ENCODE results near the gene ELMO1.
A peak's percentile ranks its signal among the peaks of the same experiment; 100 is the strongest.

The ELMO1 gene

DNA sequence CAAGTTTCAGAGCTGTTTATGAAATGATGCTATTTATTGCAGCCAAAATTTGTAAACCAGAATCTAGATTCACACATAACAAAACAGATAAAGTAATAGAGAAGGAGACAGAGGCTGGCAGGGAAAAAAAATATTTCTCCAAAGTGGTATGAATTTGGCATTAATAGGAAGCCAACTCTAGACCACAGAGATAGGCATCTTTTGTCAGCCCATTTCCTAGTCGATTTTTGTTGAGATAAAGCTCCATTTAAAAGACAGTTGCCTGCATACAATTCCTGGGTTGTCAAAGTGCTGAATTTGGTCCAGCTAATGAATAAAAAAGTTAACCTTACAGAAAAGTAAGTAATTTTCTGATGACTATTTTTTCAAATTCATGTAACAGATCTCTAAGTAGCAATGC lies 219.3 kb downstream of the ELMO1 start:
- DNase-seq (ENCODE audit: extremely low spot score): no peak
- ChIA-PET POLR2A (no interaction called here), CTCF (interaction anchor here (0.6 kb wide), 1 partner anchor 968 kb away, joined by 4 read pairs; no protein-coding TSS in a partner anchor)
- no peak for TF ChIP-seq L3MBTL2 (conservative IDR thresholded peaks at IDR 0.05)
- TF ChIP-seq FOXA1 (IDR thresholded peaks at IDR 0.05): no peak
- no peak for TF ChIP-seq FOXK2 (IDR thresholded peaks at IDR 0.05)
- TF ChIP-seq, protein P1, sequence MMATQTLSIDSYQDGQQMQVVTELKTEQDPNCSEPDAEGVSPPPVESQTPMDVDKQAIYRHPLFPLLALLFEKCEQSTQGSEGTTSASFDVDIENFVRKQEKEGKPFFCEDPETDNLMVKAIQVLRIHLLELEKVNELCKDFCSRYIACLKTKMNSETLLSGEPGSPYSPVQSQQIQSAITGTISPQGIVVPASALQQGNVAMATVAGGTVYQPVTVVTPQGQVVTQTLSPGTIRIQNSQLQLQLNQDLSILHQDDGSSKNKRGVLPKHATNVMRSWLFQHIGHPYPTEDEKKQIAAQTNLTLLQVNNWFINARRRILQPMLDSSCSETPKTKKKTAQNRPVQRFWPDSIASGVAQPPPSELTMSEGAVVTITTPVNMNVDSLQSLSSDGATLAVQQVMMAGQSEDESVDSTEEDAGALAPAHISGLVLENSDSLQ (IDR thresholded peaks at IDR 0.05): no peak
- no peak for TF ChIP-seq FOXM1 (IDR thresholded peaks at IDR 0.05; ENCODE audit: borderline replicate concordance)

DNA sequence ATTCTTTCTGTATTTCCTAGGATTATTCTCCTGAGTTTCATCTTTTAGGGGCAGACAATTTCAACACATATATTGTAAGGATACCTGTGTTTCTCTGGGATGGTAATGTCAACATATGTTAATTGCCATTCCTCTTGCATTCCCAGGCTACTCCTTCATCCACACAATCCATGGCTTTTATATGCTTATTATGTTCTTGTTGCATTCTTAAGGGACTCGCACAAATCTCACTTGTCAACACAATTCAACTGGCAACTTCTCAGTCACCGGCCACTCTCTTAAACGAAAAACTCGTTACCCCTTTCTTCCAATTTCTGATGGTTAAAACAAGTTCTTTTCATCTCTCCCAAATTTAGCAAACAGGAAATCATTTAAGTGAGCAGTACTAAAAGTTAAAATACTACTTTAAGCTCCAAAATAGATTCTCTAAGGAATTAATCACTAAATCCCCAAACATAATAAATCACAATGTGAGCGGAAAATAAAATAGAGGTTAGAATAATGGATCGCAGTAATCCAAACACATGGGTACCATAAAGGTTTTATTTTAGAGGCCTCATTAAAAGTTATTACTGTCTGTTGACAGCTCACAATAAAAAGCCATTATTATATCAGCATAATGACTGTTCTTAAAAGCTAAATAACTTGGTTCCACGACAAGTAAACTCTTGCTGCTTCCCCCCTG lies 223.2 kb downstream of the ELMO1 start:
- DNase-seq (ENCODE audit: extremely low spot score): peak; percentile 25
- POLR2A ChIA-PET: no interaction called here
- TF ChIP-seq CTBP1 (IDR thresholded peaks at IDR 0.05; ENCODE audit: borderline replicate concordance) (peak; percentile 65; the same call in 1 of the 2 replicates), FOXK2 (IDR thresholded peaks at IDR 0.05) (no peak), ELF4 (IDR thresholded peaks at IDR 0.05) (no peak), NFRKB (IDR thresholded peaks at IDR 0.05) (no peak), HDGF (IDR thresholded peaks at IDR 0.05; ENCODE audit: borderline replicate concordance) (no peak), BHLHE40 (IDR thresholded peaks at IDR 0.05; ENCODE audit: borderline replicate concordance) (no peak), ARNT (IDR thresholded peaks at IDR 0.05) (peak; percentile 89), FOXA1 (IDR thresholded peaks at IDR 0.05) (no peak)
- TF ChIP-seq, protein P1 (IDR thresholded peaks at IDR 0.05): peak; percentile 84
- CTCF ChIA-PET: no interaction called here

DNA sequence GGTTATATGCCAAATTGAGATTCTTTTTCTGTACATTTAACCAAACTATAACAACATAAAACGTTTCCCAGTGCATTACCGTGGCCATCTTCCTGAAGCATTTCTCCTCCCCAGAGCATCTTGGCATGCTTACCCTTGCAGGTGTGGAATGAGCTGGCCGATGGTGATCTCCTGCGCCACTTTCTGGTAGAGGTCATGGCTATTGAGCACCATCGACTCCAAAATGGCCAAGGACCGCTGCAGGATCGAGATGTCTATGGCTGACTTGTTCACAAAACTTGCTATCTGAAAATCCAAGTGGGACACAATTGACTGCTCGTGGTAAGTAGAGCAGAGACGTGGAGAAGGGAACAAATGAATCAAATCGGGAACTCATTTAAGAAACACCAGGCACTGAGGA lies 223.9 kb downstream of the ELMO1 start:
- no peak for TF ChIP-seq HDGF (IDR thresholded peaks at IDR 0.05; ENCODE audit: borderline replicate concordance)
- no peak for TF ChIP-seq LEF1 (IDR thresholded peaks at IDR 0.05; ENCODE audit: borderline replicate concordance)
- no peak for TF ChIP-seq TARDBP (IDR thresholded peaks at IDR 0.05)
- TF ChIP-seq BHLHE40 (IDR thresholded peaks at IDR 0.05; ENCODE audit: borderline replicate concordance): no peak
- no peak for TF ChIP-seq ZNF384 (IDR thresholded peaks at IDR 0.05)
- no peak for TF ChIP-seq ARNT (IDR thresholded peaks at IDR 0.05)
- TF ChIP-seq CTBP1 (IDR thresholded peaks at IDR 0.05; ENCODE audit: borderline replicate concordance): no peak
- TF ChIP-seq SUZ12 (IDR thresholded peaks at IDR 0.05): no peak
- TF ChIP-seq L3MBTL2 (conservative IDR thresholded peaks at IDR 0.05): no peak
- TF ChIP-seq FOXA1 (IDR thresholded peaks at IDR 0.05): no peak
- ChIA-PET CTCF (no interaction called here), POLR2A (no interaction called here)
- no peak for DNase-seq (ENCODE audit: extremely low spot score)

DNA sequence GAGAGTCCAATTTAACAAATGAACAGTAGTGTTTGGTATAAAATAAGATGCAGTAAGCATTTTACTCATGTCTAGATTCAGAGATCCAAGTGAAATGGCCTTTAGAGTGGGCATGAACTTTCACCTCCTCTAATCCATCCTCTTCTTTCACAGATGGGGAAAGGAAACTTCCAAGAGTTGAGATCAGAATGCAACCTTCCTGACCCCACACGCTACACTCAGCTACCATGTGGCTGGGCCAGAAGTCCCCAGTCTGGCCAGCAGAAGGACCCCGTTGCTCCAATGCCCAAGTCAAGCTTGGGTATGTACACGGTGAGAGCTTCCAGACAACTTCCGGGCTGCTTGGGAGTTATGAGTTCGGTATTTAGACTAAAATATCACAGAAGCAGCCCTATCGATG lies 228.0 kb downstream of the ELMO1 start:
- ChIA-PET CTCF (no interaction called here), POLR2A (no interaction called here)
- no peak for TF ChIP-seq CTBP1 (IDR thresholded peaks at IDR 0.05; ENCODE audit: borderline replicate concordance)
- no peak for TF ChIP-seq ELF4 (IDR thresholded peaks at IDR 0.05)
- TF ChIP-seq, protein P1 (IDR thresholded peaks at IDR 0.05): no peak
- TF ChIP-seq ZNF384 (IDR thresholded peaks at IDR 0.05): no peak
- no peak for TF ChIP-seq FOXA1 (IDR thresholded peaks at IDR 0.05)
- no peak for TF ChIP-seq SP1 (IDR thresholded peaks at IDR 0.05)
- DNase-seq (ENCODE audit: extremely low spot score): no peak

DNA sequence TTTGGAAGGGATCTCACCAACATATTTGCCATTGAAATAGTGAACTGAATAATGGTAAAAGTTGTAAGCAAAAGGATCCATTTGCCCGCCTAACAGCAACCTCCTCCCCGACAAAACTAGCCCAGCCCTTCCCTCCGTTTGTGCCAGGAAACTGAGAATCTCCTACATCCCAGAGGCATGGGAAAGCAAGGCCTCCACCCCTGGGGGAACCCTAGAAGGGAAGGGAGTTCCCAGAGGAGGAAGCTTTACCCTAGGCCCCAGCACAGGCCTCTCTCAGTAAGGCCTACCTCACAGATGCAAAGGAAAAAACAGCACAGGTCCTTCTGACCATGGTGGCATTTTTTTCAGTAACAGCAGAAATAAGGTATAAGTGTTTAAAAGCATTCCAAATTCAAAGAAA lies 229.7 kb downstream of the ELMO1 start:
- ChIA-PET POLR2A (no interaction called here), CTCF (no interaction called here)
- DNase-seq (ENCODE audit: extremely low spot score): no peak
- no peak for TF ChIP-seq ARNT (IDR thresholded peaks at IDR 0.05)
- no peak for TF ChIP-seq CTBP1 (IDR thresholded peaks at IDR 0.05; ENCODE audit: borderline replicate concordance)
- no peak for TF ChIP-seq LEF1 (IDR thresholded peaks at IDR 0.05; ENCODE audit: borderline replicate concordance)
- no peak for TF ChIP-seq BHLHE40 (IDR thresholded peaks at IDR 0.05; ENCODE audit: borderline replicate concordance)
- no peak for TF ChIP-seq L3MBTL2 (conservative IDR thresholded peaks at IDR 0.05)

DNA sequence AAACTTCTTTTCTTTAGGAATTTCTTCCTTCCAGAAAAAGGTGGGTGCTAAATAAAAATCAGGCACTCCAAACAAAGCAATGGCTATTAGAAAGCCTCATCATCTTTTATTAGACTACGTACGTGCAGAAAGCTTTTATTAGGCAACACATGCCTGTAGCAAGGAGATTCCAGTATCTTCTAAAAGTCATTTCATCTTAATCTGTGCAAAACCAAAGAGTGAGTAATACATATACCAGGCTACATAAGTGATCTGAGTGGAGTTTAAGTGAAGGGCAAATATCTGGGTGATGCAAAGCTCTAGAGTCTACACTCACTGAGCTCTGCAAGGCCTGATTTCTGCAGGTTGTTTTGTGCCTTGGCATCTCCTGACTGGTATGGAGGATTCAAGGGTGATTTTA lies 231.7 kb downstream of the ELMO1 start:
- ChIA-PET POLR2A (no interaction called here), CTCF (no interaction called here)
- TF ChIP-seq LEF1 (IDR thresholded peaks at IDR 0.05; ENCODE audit: borderline replicate concordance) (no peak), L3MBTL2 (conservative IDR thresholded peaks at IDR 0.05) (no peak), SUZ12 (IDR thresholded peaks at IDR 0.05) (no peak), FOXA1 (IDR thresholded peaks at IDR 0.05) (no peak), SP1 (IDR thresholded peaks at IDR 0.05) (no peak), TARDBP (IDR thresholded peaks at IDR 0.05) (no peak), NFRKB (IDR thresholded peaks at IDR 0.05) (no peak), BHLHE40 (IDR thresholded peaks at IDR 0.05; ENCODE audit: borderline replicate concordance) (no peak)
- TF ChIP-seq, protein P1 (IDR thresholded peaks at IDR 0.05): no peak
- no peak for DNase-seq (ENCODE audit: extremely low spot score)
